Iris pigment epithelial cell (primary cell): ENCODE measurements around the gene PIP5K1B.

Experiments
- DNase-seq: peaks from one replicate; pipeline ENCODE4 v3.0.0-alpha.2; 2011; ENCODE audit warnings: low read depth

PIP5K1B gene

DNA sequence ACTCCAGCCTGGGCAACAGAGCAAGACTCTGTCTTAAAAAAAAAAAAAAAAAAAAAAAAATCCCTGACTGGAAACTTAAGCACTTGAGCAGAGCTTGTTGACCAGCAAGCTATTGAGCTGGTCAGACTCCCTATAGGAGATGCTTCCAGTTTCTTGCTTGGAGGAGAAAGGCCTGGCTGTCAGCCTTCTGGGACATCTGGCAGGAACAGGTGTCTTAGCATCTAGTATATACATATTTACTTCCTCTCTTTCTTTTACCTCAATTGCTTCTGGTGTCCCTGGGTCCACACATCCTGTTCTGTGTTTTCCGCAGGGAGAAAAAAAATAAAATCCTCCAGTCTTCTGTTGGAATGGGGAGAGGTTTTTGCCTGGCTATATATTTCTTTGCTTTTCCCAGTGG is 248.7 kb downstream of the PIP5K1B start:
- no peak for DNase-seq

DNA sequence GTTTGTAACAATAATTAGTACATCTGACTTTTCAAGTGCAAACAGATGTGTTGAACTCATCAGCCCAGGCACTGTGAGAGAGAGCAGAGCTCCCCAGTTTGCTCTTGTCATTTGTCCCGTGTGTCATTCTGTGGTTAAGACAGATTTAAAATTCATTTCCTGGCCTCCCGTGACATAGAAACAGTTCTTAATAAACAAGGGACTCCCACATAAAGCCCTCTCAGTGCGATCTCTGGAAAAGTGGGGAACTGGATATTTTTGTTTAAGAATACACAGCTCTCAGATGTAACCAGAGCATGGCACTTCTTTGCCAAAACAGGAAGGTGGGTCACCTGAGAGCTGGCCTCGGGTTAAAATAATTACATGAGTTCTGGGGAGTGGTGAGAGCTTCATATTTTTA is 250.3 kb downstream of the PIP5K1B start:
- no peak for DNase-seq

DNA sequence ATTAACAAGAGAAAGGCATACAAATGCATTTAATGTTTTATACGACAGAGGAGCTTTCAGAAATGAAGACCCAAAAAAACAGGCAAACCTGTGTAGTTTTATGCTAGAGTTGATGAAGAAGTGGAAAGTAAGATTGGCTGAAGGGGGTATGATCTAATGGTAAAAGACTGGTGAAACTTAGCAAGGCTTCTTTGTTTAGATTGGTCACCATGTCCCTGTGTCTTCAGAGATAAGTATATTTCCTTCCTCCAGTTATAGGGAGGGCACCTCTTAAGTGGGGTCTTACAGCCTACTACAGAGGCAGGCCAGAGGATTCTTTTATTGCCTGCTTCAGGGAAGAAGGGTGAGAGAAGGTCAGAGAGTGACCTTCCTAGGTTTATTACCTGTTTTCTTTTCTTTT is 252.4 kb downstream of the PIP5K1B start:
- no peak for DNase-seq

DNA sequence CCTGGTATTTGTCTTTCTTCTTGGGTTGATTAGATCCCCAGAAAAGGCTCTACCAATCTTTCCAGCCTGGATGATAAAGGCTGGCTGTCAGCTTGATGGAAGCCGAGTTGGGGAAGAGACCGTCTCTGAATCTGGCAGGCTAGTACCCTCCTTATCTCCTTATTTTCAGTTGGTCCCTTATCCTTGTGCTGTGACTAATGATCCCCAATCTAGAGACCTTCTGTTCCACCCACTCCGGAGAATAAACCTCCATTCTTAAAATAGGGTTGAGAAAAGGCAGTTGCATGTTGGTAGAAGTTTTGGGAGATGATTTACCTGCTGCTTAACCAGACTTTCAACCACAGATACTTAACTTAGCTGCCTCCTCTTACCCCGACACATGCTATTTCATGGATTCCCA is 256.5 kb downstream of the PIP5K1B start:
- DNase-seq: no peak

DNA sequence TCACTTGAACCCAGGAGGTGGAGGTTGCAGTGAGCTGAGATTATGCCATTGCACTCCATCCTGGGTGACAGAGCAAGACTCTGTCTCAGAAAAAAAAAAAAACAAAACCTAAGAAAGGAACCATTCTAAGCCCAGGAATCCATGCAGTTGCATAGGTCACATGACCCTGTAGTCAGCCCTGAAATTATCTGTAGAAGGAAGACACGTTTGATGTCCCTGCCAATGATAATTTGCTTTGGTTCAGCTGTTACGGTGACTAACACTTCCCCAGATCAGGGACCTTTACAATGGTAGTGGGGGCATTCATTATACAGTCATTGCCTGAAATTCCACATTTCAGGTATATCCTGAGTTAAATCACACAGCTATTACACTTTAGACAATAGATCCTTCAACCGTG is 258.4 kb downstream of the PIP5K1B start:
- DNase-seq: no peak

DNA sequence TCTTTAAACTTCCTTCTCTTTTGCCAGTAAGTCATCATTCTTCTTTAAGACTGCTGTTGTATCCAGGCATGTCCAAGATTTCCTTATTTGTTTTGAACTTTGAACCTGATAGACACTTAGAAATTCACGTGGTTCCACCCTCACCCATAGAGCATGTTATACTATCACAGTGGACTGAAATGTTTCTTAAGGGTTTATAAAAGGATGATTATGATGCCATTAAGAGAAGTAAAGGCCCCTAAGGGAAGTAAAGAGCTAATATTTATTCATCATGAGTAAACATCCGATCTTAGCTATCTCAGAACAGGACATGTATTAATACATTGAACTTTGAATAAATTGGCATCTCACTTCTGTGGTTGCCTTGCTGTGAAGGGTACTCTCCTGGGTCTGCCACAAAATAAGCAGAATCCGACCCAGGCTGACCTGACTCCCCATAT is 259.1 kb downstream of the PIP5K1B start:
- no peak for DNase-seq

DNA sequence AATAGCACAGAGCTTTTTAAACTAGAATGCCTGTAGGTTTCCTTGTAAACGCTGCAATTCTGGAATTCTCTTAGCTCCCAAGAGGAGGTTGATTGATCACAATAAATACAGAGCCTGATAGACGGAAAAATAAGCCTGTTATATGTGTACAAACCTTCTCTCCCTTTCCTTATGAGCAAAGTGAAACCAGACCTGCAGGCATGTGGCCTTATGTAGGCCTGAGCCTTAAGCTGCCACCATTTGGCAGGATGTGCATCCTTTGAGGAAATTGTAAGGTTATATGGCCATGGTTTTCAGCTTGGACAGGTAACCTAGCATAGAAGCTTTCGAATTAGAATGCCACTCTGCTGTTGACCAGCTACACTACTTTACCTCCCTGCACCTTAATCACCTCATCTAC is 259.7 kb downstream of the PIP5K1B start:
- DNase-seq: no peak

DNA sequence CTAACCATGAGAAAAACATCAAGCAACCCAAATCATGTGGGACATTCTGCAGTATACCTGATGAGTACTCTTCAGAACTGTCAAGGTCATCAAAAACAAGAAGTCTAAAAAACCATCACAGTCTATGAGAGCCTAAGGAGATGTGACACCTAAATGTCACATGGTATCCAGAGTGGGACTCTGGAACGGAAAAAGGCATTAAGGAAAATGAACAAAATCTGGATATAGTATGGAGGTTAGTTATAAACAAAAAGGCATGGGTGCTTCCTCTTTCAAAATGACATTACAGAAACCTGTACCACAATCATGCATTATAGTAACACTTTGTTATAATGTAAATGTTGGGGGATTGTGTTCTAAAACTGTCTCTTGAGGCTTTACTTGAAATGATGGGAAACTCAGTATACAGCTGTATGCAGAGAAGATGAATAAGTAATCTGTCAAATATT is 261.5 kb downstream of the PIP5K1B start:
- DNase-seq: no peak

DNA sequence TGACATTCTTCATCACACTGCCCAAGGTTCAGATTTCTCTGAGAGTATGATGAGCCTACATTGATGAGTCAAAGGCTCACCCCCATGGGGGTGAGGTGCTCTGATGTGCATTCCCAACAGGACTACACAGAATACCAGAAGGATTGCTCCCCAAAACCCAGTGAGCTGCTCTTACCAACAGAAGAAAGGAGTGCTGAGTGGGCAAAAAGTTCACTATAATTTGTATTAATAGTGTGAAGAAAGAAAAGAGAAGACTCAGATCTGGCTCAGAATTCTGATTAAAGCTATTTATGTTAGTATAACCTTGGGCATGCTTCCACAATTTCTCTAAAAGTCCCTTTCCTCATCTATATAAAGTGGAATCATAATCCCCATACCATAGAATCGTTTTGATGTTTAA is 262.8 kb downstream of the PIP5K1B start:
- no peak for DNase-seq

DNA sequence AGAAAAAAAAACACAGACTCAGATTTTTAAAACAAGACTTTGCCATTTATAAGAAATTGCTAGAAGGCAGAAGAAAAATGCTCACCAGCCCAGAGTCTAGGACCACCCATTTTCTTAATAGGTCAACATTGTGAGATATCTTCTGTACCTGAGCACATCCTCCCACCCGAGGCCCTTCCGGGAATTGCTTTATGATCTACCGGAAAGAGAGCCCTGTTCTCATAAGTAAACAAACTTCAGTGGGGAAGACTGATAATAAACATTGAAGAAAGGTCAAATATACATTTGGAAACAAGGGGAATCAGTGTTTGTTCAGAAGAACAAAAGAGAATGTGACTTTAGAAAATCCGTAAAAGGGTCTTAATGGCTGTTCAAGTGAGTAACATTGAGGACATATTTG is 264.5 kb downstream of the PIP5K1B start:
- no peak for DNase-seq

DNA sequence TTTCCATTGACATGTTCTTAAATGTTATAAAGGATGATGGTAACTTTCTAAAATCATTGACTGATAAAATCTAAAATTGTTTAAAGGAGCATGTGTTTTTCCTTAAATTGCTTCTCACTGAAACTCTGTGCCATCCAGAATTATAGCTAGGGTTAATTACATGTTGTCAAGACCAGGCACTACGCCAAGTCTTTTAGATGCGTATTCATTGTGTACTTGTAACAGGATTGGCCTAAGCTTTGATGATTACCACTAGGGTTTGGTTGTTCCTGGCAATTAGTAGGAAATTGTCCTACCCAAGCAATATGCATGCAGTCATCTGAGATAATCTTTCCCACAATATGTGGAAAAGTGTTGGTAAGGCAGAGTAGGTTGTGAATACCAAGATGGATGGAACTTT is 265.1 kb downstream of the PIP5K1B start:
- DNase-seq: no peak

DNA sequence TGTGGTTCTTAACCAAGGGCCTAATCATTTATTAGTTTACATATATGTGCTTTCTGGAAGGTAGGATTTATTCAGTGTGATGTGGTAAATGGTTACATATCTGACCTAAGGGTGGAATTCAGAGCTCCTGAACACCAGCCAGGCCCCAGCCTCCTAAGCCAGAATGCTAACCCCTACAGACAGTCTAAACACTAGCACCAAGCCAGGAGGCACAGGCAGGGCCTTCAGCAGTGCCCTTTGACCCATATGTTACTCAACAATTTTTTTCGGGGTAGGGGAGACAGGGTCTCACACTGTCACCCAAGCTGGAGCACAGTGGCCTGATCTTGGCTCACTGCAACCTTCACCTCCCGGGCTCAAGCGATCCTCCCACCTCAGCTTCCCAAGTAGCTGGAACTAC is 268.6 kb downstream of the PIP5K1B start:
- no peak for DNase-seq

DNA sequence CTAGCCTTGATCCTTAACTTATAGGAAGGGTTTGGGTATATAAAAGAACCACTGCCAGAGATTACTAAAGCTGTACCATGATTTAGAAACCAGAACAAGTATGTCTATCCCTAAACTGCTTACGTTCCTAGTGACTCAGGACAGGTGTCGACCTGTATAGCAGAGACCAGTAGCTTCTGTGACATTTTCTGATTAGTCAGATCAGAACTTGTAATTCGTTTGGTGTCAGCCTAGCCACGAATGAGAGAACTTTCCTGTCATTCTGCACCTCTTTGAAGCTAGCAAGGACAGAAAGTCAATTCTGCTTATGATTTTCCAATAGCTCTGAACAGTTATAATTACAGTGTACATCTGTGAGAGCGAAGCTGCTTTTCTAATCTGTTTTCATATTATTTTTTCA is 269.4 kb downstream of the PIP5K1B start:
- no peak for DNase-seq

DNA sequence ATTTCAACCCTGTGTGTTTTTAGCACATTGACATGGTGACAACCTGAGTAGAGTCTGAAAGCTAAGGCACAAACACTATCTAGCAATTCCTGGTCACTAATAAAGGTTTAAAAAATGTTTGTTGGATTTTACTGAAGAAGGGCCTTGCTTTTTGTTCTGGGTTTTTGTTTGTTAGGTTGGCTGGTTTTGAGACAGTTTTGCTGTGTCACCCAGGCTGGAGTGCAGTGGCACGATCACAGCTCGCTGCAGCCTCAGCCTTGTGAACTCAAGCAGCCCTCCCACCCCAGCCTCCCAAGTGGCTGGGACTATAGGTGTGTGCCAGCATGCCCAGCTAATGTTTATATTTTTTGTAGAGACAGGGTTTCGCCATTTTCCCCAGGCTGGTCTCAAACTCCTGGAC is 269.9 kb downstream of the PIP5K1B start:
- no peak for DNase-seq

DNA sequence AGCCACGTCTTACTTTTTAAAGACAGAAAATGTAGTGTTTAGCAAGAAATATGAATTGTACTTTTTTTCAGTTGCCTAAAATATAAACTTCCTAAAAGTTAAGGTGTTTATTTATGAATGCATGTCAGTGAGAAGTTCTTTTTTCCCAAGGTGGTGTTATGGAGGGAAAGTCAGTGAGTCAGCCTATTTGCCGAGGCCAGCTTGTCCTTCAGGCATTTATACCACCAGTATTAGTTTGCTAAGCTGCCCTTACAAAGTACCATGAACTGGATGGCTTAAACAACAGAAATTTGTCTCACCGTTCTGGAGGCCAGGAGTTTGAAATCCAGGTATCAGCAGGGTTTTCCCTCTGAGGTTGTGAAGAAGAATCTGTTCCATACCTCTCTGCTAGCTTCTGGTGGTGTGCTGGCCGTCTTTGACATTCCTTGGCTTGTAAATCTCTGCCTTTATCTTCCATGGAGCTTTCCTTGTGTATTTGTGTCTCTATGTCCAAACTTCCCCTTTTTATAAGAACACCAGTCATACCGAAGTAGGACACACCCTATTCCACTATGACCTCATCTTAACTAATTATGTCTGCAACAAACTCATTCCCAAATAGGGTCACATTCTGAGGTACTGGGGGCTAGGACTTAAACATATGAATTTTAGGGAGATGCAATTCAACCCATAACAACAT is 270.5 kb downstream of the PIP5K1B start:
- DNase-seq: no peak

DNA sequence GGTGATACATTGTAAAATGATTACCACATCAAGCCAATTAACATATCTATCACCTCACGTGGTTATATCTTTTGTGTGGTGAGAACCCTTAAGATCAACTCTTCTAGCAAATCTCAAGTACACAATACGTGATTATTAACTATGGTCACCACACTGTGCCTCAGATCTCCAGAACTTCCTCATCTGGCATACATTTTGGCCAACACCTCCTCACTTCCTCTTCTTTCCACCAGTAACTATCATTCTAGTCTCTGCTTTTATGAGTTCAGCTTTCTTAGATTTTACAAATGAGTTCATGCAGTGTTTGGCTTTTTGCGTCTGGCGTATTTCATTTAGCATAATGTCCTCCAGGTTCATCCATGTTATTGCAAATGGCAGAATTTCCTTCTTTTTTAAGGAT is 273.0 kb downstream of the PIP5K1B start:
- no peak for DNase-seq

DNA sequence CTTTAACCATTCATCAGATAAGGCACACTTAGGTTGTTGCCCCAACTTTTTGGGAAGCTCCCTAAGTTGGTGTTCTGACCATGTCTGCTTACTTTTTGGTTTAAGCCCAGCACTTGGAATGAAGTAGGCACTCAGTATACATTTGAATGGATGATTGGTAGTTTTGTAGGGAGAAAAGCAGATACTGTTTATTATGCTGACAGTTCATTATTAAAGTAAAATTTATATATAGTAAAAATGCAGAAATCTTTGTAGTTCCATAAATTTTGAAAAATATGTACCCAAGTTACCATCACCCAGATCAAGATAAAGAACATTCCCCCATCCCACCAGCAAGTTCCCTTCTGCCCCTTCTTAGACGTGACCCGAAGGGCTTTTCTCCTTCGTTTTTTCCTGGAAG is 273.5 kb downstream of the PIP5K1B start:
- DNase-seq: no peak

DNA sequence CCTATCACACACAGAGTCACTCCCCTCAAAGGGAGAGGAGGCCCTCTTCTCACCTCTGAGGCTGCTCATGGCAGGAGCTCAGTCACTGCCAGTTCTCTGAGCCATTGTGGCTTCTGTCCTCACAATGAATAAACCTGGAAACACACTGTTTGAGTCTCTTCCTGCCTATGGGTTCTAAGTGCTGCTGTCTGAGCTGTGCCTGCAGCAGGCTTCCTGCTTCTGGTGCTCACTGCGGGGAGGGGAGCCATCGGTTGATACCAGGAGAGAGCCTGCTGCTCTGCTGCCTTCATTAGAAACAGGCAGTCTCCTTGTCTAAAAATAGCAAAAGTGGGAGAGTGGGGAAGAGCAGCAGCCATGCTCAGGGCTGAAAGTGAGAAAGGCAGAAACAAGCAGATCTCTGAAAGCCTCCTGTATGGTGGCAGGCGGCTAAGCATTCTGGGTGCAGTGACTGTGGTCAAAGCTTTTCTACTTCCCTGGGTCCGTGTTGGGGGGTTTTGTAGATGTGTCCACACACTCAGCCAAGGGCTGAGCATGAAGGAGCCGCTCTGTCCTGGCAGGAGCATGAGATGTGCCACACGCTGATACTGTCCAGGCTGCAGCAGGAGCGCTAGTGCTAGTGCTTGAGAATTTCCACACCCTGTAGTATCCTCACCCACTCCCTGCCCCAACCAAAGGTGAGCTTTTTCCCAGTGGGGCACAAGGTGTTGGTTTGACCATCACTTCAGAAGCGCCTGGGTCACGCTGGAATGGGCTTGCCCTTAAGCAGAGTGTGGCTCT is 274.7 kb downstream of the PIP5K1B start:
- no peak for DNase-seq

DNA sequence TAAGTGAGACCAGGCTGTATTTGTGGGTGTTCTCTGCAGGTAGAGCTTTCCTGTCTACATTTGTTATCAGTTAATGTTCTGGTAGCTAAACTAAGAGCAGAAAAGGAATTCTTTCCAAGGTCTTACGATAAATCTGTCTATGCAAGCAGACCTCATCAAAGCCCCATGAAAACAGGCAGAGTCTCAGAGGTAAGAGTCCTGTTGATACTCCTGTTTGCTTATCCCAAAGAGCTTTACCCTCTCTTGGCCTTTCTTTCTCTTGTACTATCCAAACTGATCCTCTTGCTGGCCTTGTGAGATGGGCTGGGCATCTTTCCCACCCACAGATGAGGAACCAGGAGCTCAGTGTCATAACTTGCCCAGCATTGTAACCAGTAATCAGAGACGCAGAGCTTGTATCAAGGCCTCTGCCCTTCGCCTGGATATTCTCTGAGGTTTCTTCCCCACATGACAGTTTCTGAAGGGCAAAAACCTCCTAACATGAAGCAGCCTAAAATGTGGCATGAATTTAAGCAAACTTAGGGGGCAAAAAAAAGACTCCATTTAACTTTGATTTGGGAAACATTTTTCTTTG is 275.4 kb downstream of the PIP5K1B start:
- no peak for DNase-seq

DNA sequence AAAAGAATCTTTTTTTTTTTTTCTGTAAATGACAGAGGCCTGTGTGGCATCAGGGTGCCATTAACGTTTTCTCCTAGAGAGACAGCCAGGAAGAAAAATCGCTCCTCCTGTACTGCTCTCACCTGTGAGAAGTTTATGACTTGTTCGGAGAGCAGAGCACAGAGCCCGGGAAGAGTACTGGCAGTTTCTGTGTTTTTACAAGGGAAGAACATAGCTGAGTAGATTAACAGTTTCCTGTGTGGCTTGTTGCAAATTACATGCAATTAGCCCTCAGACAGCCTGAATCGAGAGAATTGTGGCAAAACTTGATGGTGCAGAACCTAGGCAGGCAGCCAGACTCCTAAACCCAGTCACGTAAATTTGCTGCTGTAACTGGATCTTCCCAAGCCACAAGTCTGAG is 276.7 kb downstream of the PIP5K1B start:
- no peak for DNase-seq

DNA sequence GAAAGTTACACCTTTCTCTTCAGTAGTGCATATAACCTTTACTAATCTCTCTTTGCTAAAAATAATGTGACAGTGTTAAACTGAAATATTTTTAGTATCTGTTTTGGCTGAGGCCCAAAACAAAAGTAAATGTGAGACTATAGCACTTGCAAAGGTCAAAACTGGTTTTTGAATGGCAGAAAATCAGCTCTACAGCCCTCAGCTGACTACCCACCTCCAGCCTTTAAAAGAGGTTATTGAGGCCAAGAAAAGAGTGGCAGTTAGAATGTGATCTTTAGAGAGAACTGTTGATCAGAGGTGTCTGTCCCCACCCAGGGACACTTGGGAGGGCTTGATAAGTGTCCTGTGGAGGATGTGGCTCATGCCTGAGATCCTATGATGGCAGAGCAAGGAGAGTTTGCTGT is 278.0 kb downstream of the PIP5K1B start:
- no peak for DNase-seq

DNA sequence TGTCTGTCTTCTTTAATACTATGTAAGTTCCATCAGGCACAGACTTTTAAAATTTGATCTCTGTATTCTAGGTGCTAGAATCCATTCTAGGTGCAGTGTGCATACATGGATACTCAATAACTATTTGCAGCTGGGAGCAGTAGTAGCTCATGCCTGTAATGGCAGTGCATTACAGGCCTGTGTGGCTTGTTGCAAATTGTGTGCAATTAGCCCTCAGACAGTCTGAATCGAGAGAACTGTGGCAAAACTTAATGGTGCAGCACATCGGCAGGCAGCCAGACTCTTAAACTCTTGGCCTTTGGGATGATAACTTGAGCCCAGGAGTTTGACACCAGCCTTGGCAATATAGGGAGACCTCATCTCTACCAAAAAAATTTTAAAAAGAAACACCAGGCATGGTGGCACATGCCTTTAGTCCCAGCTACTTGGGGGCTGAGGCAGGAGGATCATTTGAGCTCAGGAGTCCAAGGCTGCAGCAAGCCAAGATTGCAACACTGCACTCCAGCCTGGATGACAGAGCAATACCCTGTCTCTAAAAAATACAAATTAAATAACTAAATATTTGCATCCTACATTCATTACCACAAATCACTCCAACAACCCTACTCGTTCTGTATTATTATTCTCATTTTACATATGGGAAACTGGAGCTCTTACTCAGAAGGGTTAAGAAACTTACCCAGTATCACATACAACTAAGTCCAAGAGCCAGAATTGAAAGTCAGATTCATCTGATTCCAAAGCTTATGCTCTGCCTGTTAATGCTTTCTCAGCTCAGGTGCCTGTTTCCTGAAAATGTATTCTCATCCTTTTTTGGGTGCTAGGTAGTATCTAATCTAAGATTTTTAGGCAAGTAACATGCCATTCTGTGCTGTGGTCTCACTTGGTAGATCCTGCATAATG is 278.7 kb downstream of the PIP5K1B start:
- no peak for DNase-seq
